Left ventricle myocardium inferior (tissue), 1 donor: ENCODE measurements around the gene KCNJ6. TPM values are rescaled to one million over a fixed set of nuclear protein-coding genes. Genes with fewer than 3 reads are reported as not detected.
A peak's percentile ranks its signal among the peaks of the same experiment; 100 is the strongest.

Experiments
- DNase-seq: peaks from one replicate; pipeline ENCODE4 v3.0.0-alpha.2; 2020
- H3K27ac ChIP-seq: fragments of 200-600 bp; replicated peaks from 2 replicates; pipeline ENCODE4 v1.8.0; 2021
- H3K27me3 ChIP-seq: fragments of 200-600 bp; 2 replicates; pipeline ENCODE4 v1.8.0; 2021; ENCODE audit warnings: low read depth
- H3K36me3 ChIP-seq: fragments of 200-600 bp; 2 replicates; pipeline ENCODE4 v1.8.0; 2021
- H3K4me1 ChIP-seq: fragments of 200-600 bp; 2 replicates; pipeline ENCODE4 v1.8.0; 2021
- H3K4me3 ChIP-seq: fragments of 200-600 bp; 2 replicates; pipeline ENCODE4 v1.8.0; 2021; ENCODE audit warnings: mild to moderate bottlenecking, moderate library complexity
- H3K9me3 ChIP-seq: fragments of 200-600 bp; replicated peaks from 2 replicates; pipeline ENCODE4 v1.8.0; 2021
- intact Hi-C: fragments of 100-400 bp; cut with micrococcal nuclease; formaldehyde crosslinking; loops from one replicate; pipeline ENCODE4 v1.11.0; 2022
- total RNA-seq: library from RNA; stranded (reverse); fragmentation: NEBNext Ultra II Directional; extraction: Animal tissue kit (Norgen Biotek cat#: 25700); gene quantifications from one replicate; pipeline ENCODE4 v1.2.1, GENCODE V29; 2021
- TF ChIP-seq, protein P1 (sequence below): fragments of 200-600 bp; IDR thresholded peaks from 2 replicates; pipeline ENCODE4 v1.8.0; 2021; ENCODE audit warnings: antibody characterized with exemption, mild to moderate bottlenecking, borderline replicate concordance
- donor health status: DM: no; HTN: yes; CAD: no; lungs with severe emphysema.

KCNJ6 gene
- total RNA-seq, 1 donor from 2014 or later: not detected

DNA sequence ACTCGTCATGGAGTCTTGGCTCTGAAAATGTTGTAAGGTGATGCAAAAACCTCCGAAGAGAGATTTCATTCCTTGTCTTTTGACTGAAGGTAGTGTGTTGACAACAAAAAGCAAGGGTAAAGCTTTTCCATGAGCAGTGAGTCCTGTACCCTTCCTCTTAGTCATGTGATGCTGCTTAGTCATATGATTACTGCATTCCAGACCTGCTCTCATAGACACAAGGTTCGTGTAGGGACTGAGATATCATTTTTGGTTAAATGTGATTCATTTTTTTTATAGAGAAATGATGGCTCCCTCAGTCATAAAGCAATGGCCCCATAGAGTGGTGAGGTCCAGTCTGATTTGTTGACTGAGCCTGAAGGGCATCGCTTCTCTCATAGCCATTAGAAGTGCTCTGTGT, 9.2 kb downstream of the KCNJ6 start:
- Histone ChIP-seq H3K4me3 (no peak overlapping the region), H3K9me3 (no peaks in the 10 kb centered on the region), H3K27ac (no peak overlapping the region), H3K4me1 (peaks cover 6% of the 10 kb centered on the region), H3K27me3 (peaks cover 52% of the 10 kb centered on the region), H3K36me3 (no peaks in the 10 kb centered on the region)
- intact Hi-C loops: loop anchor here (10.0 kb wide), 1 partner anchor 192 kb away; no protein-coding TSS in a partner anchor
- no peak for DNase-seq
- TF ChIP-seq, protein P1, sequence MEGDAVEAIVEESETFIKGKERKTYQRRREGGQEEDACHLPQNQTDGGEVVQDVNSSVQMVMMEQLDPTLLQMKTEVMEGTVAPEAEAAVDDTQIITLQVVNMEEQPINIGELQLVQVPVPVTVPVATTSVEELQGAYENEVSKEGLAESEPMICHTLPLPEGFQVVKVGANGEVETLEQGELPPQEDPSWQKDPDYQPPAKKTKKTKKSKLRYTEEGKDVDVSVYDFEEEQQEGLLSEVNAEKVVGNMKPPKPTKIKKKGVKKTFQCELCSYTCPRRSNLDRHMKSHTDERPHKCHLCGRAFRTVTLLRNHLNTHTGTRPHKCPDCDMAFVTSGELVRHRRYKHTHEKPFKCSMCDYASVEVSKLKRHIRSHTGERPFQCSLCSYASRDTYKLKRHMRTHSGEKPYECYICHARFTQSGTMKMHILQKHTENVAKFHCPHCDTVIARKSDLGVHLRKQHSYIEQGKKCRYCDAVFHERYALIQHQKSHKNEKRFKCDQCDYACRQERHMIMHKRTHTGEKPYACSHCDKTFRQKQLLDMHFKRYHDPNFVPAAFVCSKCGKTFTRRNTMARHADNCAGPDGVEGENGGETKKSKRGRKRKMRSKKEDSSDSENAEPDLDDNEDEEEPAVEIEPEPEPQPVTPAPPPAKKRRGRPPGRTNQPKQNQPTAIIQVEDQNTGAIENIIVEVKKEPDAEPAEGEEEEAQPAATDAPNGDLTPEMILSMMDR: no peak

DNA sequence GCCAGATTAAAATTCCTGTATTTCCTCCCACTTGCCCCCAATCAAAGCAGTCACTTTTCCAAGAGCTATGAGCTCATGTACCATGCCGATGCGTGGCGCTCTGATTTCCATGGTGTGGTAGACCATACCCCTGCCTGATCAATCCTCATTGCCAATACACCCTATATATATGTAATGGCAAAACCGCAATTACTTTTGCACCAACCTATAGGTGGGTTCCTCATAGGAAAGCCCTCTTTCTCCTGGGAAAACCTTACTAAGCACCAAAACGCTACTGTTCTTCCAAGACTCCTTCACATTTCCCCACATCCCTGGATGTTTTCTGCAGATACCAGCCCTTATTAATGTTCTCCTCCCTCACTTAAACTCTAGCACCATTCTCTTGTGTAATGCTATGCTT, 11.0 kb downstream of the KCNJ6 start:
- TF ChIP-seq, protein P1: no peak
- intact Hi-C loops: loop anchor here (10.0 kb wide), 1 partner anchor 190 kb away; no protein-coding TSS in a partner anchor

DNA sequence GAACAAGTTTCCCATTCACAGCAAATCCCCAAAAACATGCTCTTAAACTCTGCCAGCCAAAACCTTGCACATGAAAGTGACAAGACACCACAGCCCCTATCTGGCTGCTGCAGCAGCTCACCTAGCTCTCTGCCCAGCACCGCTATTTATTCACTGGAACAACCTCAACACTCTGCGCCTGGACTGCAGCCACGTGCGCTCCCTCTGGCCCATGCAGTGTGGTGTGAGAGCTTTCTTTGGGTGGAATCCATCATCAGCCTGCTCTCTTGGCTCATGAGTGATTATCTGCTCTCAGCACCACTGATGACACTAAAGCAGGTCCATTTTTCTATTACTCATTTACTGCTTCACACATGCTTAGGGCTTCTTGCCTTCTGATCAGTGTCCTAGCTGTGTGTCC, 11.4 kb downstream of the KCNJ6 start:
- H3K36me3 ChIP-seq: no peaks in the 10 kb centered on the region
- H3K9me3 ChIP-seq: no peaks in the 10 kb centered on the region
- no peak overlapping the region for H3K4me3 ChIP-seq
- peak; percentile 52 for DNase-seq
- peaks cover 41% of the 10 kb centered on the region for H3K27me3 ChIP-seq
- intact Hi-C loops: loop anchor here (10.0 kb wide), 1 partner anchor 190 kb away; no protein-coding TSS in a partner anchor
- H3K4me1 ChIP-seq: peaks cover 6% of the 10 kb centered on the region
- TF ChIP-seq, protein P1: no peak
- H3K27ac ChIP-seq: no peak overlapping the region

More for the DNA sequence above, 11.0 kb downstream of the KCNJ6 start:
- peaks cover 41% of the 10 kb centered on the region for H3K27me3 ChIP-seq
- DNase-seq: no peak
- H3K9me3 ChIP-seq: no peaks in the 10 kb centered on the region
- H3K27ac ChIP-seq: no peak overlapping the region
- H3K4me1 ChIP-seq: peaks cover 6% of the 10 kb centered on the region
- H3K36me3 ChIP-seq: no peaks in the 10 kb centered on the region
- no peak overlapping the region for H3K4me3 ChIP-seq

DNA sequence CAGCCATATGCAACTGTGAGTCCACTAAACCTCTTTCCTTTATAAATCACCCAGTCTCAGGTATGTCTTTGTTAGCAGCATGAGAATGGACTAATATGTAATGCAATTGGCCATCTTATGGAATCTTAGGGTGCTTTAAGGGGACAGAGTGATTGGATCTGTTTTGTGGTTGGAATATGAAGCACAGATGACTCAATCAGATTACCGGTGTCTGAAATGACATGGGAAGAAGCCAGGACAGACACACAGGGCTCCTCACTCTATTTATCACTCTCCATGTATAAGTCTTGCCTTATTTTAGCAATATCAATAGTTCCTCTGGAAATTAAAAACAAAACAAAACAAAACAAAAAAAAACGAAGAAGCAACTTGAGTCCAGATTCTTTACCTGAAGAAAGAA, 12.9 kb downstream of the KCNJ6 start:
- H3K9me3 ChIP-seq: no peaks in the 10 kb centered on the region
- H3K27me3 ChIP-seq: peaks cover 30% of the 10 kb centered on the region
- H3K4me3 ChIP-seq: no peak overlapping the region
- H3K36me3 ChIP-seq: no peaks in the 10 kb centered on the region
- H3K27ac ChIP-seq: no peak overlapping the region
- intact Hi-C loops: loop anchor here (10.0 kb wide), 1 partner anchor 189 kb away; no protein-coding TSS in a partner anchor
- TF ChIP-seq, protein P1: no peak
- H3K4me1 ChIP-seq: peaks cover 6% of the 10 kb centered on the region
- DNase-seq: no peak

DNA sequence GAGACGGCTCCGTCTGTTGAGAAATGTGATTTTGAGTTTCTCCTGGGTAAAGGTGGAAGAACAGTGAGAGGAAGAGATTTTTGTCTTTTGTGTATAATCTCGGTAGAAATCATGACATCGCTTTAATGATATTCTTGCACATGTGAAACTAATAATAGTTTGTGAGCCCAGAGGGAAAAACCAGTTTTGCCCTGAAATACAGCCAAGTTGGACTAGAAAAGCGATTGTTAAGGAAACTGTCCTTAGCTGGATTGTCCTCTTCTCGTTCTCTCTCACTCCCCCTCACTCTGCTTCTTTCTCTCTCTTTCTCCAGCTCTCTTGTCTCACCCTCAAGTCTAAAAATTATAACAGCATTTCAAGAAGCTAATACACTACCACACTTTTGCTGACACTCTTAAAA, 17.1 kb downstream of the KCNJ6 start:
- TF ChIP-seq, protein P1: no peak
- no peaks in the 10 kb centered on the region for H3K4me1 ChIP-seq
- intact Hi-C loops: no loop called here
- no peak overlapping the region for H3K27ac ChIP-seq
- no peak overlapping the region for H3K4me3 ChIP-seq
- H3K36me3 ChIP-seq: no peaks in the 10 kb centered on the region
- no peaks in the 10 kb centered on the region for H3K9me3 ChIP-seq
- DNase-seq: no peak
- H3K27me3 ChIP-seq: peaks cover 53% of the 10 kb centered on the region
